CD4-positive, alpha-beta T cell treated with Interleukin-6 for 4 hours (primary cell): ENCODE results near the gene FGD5.
"Not testable (repeated sequence)": the region's sequence is repeated elsewhere in the genome, so short reads cannot be mapped to it uniquely, and the experiment has no call there.

Source experiments
- DNase-seq: peaks from one replicate; pipeline ENCODE4 v3.0.0-alpha.2; 2020; ENCODE audit warnings: mixed read lengths

The FGD5 gene

DNA sequence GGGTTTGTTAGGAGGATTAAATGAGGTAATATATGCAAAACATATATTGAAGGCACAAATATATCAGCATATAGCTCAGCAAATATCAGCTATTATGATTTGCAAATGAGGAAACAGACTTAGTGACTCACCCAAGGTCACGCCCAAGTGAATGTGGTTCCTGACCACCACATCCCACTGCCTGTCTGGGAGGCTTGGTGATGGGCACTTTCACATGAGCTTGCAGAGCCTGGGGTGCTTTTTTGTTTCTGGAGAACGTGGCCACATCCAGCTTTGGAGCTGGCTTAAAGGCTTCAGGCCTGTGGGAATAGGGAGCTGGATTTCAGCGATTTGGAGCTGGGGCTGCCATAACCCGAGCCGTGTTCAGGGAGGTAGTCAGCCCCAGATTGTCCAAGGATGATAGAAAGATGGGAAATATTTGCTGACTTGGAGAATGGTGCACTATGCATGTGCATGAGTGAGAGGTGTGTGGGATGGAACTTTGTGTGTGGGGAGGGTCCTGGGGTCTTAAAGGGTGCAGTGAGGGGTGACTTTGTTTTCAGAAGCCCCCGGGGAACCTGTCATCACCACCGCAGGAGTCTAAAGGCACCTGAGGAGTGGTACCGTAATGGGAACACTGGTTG, 12.0 kb upstream of the FGD5 start:
- DNase-seq, result peak; percentile 11

DNA sequence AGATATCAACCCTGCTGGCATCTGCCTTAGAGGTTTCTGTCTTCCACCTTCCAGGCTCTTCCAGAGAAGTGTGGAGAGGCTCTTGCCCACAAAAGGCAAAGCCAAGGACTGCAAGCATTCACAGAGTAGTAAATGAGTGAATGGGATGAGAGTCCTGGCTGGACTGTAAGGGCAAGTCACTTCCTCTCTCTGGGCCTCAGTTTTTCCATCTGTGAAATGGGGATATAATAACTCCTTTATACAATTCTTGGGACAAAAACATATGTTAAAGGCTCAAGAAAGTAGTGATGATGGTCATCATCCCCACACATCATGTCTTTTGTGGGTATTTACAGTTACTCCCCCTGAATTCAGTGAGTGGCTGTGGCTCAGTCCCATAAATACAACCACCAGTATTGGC, 10.7 kb upstream of the FGD5 start:
- no peak for DNase-seq

DNA sequence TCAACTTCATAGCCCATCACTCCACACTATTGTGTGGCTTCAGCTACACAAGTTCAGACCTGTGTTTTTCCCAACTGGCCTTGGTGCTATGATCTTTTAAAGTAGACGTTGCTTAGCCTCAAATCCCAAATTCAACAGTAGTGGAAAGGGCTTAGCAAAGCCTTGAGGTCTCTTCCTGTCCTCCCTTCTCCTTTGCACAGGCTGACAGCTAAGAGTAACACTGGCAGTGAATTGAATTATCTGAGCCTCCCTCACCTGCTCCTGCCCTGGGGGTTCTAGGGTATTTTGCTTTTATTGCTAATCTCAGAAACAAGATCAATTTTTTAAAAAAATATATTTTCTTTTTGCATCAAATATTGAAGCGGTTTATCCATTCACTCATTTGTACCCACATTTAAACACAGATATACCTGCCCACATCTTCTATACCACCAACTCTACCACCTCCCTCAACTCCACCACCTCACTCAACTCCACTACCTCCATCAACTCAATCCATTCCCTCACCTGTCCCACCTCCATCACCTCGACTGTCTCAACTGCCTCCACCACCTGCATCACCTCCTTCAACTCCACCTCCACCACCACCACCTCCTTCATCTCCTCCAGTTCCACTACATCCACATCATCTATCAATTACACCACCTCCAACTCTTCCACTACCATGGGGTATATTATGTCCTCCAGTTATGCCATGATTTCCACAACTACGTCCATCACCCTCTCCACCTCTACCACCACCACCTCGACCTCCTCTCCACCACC, 10.1 kb upstream of the FGD5 start:
- DNase-seq, result no peak

DNA sequence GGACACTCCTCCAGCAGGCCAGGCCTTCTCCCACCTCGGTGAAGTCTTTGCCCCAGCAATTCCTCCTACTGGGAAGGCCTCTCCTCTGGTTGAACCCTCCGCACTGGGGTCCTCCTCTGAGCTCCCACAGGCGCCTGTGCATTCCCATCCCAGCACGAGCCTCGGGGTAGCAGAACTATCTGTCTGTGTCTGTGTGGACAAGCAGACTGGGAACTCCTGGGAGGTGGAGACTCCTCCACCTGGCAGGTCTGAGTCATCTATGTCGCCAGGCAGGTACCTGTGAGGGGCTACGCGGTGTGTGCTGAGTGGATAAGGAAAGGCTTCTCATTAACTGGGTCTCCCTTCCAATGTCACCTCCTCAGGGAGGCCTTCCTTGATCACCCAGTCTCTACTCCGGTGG, 9.2 kb upstream of the FGD5 start:
- not testable (repeated sequence) for DNase-seq

DNA sequence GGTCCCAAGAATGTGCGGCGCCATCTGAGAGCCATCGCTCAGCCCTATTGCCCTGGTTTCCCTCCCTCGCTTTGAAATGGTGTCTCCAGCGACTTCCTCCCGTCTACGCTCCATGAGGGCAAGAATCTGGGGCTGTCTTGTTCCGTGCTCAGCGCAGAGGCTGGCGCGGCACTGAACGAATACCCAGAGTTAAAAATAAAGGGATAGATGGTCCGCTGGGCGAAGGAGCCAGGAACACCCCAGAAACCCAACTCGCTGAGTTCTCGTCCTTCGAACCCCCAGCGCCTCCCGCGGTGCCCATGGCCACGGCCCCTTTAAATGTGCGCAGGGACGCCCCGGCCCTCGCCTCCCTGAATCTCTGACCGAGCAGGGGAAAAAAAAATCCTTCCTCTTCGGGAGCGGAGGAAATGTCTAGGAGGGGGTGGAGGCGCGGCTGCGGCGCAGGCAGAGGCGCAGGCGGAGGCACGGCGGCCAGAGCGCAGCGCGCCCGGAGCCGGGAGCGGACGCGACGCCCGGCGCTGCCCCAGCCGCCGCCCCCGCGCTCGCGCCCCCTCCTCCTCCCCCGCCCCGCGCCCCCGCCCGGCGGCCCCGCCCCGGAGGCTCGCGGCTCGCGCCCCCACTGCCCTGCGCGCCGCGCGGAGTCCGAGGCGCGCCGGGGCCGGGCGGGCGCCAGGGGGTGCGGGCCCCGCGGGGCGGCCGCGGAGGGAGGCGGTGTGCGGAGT, 8.5 kb upstream of the FGD5 start:
- DNase-seq, result no peak

DNA sequence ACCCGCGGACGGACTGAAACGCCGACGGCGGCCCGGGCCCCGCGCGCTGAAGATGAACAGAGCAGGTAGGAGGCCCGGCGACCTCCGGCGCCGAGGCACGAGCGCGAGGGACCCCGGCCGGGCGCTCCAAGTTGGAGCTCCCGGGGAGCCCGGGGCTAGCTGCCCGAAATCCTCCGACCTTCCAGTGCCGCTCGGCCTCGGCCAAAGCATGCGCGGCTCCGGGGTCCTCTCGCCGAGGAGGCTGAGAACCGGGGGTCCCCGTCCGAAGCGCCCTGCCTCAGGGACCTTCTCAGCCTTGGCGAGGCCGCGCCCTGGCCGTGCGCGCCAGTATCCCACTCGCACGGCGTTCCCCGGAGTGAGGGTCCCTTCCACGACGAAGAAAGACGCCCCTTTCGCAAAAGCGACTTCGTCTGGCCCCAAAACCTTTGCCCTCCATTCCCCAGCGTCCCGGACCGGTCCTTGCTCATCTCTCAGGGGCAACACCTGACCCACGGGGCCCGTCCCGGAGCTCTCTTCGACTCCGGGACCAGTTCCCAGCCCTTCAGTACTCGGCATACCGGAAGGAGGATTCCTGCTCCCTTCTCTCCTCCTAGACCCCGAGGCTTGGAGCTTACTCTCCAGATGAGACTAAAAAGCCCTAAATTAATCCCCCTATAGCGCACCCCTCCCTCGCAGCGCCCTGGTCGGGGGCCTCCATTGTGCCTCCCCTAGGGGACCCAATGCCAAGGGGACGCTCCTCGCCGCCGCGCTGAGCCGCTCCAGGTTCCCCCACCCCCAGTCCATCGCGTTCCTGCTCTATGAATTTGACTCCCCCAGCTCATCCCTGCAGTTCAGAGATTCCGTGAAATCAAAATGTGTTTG, 7.7 kb upstream of the FGD5 start:
- no peak for DNase-seq

DNA sequence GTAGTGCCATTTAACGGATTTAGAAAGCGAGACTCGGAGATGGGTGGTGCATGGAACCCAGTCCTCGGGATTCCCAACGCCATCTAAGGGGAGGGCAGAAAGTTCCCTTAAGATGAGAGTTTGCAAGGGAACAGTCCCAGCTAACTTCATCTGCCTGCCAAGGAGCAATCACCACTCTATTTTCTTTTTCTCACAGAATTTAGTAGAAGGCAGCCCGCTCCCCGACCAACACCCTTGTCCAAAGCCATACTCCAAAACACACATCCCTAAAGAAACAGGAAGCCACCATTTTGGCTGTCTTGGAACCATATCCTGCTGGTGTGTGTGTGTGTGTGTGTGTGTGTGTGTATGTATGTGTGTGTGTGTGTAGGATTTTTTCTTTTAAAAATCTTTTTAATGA, 7.1 kb upstream of the FGD5 start:
- DNase-seq, result no peak

DNA sequence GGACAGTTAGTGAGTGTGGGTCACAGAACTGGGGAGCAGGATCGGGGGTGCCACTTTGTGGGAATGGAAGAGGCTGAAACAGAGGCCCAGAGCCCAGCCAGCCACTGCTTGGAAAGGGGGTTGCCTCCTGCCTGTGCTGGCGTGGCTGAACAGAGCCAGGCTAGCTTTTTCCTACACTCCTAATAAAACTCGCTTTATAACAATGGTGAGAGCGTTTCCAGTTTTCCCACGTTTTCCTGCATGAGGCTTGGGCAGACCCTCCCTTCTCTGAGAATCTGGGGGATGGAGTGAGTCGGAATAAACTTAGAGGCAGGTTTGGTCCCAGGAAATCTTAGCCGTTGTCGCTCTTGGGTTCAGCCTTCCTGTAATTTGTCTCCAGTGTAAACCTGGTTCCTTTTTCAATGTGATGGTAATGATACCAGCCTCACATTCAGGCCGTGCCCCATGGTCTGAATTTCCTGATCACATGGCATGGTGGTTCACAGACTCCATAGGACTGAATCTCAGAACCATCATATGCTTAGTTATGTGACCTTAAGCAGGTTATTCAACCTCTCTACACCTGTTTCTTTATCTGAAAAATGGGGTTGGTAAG, 6.5 kb upstream of the FGD5 start:
- DNase-seq, result no peak

DNA sequence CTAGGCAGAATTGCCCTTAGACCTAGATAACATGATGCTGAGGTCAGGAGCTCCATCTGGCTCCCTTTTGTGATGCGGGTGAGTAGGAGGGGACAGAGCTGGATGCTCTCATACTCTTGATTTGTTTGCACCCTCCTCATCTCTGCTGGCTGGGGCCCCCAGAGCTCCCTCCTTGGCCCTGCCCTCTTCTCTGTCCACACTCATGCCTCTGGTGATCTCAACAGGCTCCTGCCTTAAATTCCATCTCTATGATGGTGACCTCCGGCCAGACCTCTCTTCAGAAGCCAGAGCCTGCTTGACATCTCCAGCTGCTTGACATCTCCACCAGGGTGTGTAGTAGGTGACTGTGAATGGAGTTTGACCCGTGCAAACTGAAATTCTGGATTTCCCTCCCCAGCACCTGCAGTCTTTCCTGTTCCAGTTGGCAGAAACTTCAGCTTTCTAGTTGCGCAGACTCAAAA, 4.3 kb upstream of the FGD5 start:
- no peak for DNase-seq

DNA sequence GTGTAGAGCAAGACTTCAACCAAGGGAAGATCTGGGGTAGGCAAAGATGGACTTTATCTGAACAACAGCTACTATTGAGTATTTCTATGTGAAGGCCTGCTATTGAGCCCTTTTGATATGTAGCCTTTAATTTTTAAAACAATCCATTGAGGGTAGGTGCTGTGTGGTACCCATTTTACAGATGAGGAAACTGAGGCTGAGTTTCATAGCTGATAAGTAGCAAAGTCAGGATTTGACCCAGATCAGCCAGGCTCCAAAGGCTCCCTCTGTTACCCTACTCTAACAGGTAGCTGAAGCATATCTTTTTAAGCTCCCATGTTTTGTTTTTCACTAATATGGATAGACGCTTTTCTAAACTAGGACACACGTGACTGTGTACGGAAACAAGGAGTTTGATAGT, 2.4 kb upstream of the FGD5 start:
- DNase-seq, result no peak

DNA sequence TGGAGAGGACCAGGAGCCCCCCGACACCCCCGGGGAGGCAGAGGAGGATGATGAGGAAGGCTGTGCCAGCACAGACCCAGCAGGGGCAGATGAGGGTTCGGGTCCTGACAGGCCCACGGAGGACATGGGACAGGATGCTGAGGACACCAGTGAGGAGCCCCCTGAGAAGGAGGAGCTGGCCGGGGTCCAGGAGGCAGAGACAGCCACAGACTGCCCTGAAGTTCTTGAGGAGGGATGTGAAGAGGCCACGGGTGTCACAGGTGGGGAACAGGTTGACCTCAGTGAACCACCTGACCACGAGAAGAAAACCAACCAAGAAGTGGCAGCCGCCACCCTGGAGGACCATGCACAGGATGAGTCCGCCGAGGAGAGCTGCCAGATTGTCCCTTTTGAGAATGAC, 909 bp downstream of the FGD5 start:
- no peak for DNase-seq

DNA sequence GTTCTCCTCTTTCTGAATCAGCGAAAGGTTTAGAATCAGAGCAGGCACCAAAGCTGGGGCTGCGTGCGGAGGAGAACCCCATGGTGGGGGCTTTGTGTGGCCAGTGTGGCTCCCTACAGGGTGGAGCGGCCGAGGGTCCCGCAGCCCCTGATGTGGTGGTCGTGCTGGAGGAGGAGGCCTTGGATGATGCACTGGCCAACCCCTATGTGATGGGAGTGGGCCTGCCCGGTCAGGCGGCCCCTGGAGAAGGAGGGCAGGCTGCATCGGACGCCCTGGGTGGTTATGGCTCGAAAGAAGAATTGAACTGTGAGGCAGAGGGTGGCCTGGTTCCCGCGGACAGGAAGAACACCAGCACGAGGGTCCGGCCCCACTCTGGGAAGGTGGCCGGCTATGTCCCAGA, 1.4 kb downstream of the FGD5 start:
- no peak for DNase-seq

DNA sequence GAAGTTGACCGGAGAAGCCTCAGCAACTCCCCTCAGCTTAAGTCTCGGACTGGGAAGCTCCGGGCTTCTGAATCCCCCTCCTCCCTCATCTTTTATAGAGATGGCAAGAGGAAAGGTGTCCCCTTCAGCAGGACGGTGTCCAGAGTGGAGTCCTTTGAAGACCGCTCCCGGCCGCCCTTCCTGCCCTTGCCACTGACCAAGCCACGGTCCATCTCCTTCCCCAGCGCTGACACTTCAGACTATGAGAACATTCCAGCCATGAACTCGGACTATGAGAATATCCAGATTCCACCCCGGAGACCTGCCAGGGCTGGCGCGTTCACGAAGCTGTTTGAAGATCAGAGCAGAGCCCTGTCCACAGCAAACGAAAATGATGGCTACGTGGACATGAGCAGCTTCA, 2.4 kb downstream of the FGD5 start:
- DNase-seq, result no peak

DNA sequence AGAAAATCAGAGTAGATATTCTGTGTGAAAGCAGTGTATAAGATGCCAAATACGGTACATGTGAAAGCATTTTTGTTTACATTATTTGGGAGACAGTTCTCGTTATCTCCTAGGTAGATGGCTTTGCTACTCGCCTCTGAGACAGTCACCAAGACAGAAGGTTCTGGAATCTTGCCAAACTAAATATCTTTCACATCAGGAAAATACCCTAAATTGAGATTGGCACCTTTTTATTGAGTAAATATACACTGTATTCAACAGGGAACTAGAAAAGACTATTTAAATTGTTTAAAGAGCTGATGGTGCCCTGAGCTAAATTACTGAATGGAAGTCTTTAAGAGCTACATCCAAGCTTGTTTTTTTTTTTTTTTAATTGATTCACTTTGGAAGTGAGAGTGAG, 3.4 kb downstream of the FGD5 start:
- DNase-seq, result no peak

DNA sequence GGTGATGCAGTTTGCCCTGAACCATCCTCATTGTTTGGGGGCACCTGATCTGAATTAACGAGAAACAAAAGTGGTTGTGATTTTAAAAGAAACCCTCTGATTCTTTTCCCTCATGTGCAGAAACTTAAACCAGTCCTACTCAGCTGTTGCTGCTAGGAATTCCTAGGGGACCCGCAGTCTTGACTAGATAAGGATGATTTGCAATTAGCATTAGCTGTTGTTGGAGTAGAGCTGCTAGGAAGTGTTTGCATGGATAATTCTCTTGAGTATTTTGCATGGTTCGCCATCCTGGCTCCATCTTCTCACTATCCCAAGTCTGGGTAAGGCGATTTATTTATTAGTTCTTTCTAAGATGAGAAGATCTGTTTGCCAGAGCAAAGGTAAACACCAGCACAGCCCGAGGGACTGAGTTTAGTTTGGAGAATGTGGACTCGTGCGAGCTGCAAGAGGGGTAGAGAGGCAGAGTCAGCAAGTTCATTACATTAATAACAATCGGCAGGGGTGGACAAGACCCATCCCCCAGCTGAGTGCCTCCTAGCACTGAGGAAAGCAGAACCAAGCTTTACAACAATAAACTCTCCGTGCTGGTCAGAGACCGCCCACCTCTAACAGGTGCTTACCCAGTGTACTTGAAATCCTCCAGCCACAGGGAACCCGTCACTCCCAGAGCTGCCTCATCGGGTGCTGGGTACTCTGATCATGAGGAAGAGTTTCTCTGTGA, 4.1 kb downstream of the FGD5 start:
- DNase-seq, result no peak

DNA sequence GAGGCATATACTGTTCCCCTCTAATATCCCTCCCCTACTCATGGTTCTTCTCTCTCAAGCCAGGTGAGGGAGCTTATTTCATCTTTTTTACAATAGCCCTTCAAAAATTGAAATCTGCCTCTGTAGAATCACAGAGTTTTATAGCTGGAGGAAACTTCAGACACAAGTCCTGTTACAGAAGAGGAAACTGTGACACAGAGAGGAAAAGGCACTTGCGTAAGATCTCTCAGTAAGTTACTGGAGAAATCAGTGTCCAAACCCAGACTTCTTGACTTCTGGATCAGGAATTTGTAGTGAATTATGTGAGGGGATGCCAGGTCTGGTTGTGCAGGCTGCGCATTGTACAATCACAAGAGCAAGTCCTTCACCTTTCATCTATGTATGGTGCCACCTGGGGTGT, 4.6 kb downstream of the FGD5 start:
- no peak for DNase-seq

DNA sequence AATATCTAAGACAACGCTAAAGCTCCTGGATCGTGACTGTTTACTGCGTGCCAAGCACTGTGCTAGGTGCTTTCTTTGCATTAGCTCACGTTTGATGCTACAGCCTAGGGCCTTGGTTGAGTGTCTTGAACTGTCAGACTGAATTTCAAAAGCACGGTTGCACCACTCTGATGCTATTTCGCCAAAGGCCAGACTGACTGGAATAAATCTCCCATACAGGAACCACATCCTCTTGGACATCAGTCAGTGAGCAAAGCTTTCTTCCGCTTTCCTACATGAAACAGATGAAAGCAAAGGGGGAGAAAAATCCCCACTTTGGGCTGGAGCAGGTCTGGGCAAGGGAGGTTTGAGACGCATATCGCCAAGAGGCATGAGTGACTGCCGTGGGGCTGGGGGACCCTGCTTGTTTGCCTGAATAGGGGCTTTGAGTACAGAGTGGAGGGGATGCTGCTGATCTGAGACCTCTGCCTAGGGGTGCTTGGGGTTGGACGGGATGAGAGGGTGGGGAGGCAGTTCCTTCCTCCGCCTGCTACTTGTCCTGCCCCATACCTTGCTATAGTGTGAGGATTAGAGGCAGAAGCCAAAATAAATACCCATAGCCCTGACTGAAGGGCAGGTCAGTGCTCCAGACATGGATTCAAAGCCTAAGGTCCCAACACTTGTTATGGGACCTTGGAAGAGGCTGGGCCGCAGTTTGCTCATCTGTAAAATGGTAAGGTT, 5.3 kb downstream of the FGD5 start:
- no peak for DNase-seq

DNA sequence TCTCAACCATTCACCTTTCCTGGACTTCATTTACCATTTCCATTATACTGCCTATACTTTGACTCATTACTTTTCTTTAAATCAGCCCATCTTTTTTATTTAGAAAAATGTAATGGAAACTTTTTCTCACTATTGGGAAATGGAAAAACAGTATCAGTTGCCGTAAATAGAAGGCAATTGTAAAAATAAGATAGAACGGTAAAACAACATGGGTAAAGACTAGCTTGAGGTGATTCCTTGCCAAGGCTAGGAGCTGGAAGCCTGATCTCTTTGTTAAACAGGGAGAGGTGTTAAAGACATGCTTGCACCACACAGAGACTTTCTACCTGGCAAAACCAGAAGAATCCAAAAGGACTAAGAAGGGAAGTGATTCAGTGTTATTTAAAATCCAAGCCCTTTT, 5.9 kb downstream of the FGD5 start:
- DNase-seq, result no peak

DNA sequence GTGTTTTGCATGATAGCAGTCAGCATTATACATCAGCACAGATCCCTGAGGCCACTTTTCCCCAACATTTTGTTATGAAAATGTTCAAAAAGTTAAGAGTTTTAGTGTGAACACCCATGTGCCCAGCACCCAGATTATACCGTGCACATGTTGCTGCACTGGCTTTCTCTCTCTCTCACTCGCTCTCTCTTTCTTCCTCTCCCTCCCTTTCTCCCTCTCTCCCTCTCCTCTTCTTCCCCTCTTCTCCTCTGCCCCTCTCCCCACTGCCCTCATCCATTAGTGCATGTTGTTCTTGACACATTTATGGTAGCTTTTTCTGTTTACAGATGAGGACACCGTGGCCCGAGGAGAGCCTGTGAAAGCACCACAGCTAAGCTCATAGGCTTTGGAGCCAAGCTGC, 7.3 kb downstream of the FGD5 start:
- DNase-seq, result no peak

DNA sequence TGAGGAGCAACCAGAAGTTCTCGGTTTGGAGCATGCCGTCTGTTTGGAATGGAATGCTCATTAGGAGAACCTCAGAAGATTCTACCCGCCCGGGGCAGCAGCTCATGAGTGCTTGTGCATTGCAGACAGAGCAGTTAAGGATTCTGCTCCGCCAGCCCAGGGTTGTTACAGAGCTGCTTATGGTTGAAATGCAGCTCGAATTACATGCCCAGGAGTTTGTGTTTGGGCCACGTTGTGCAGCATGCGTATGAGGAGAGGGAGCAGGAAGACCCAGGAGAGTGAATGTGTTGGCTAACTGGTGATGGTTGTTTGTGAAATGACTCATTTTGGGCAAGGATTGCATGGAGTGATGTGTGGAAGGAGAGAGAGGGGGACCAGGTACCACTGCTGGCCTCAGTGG, 9.0 kb downstream of the FGD5 start:
- no peak for DNase-seq

DNA sequence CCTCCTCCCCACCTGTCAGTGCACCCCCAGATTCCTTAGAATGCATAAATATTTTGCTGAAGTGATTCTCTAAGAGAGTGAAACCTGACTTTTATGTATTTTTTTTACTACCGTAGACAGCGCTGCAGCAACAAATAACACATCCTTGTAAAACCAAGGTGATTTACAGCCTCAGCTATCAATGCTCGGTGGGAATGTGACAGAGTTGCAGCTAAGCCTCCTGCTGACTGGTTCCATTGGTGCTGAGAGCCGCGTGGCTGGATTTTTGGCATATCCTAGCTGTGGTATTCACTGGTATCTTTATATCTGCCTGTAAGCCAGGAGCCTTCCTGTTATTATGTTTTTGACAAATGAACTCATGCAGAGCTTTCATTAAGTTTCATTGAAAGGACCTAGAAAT, 11.0 kb downstream of the FGD5 start:
- DNase-seq, result no peak
